Superior temporal gyrus (tissue), 1 donor: ENCODE results near the gene P4HTM.

ENCODE experiments used
- DNase-seq: peaks from one replicate; pipeline ENCODE4 v3.0.0-alpha.2; 2016; ENCODE audit errors: extremely low spot score

The P4HTM gene

GRCh38 chr3:48989796-48990635, at the start of gene P4HTM:
Gene P4HTM, plus strand, starts transcription at chr3:48990241. Its CDS starts 16 bp downstream, at chr3:48990257.
- DNase-seq, result peak; percentile 87

GRCh38 chr3:48945432-48945831, 44.6 kb upstream of the P4HTM start:
- no peak for DNase-seq

- no peak for DNase-seq
These were observed 44.0 kb upstream of the P4HTM start for GRCh38 chr3:48945891-48946549.

- DNase-seq, result peak; percentile 58
These were observed 40.7 kb upstream of the P4HTM start for GRCh38 chr3:48949376-48949717.

- DNase-seq, result peak; percentile 81
These were observed 40.0 kb upstream of the P4HTM start for GRCh38 chr3:48950051-48950450.

- peak; percentile 9 for DNase-seq
These were observed 38.3 kb upstream of the P4HTM start for GRCh38 chr3:48951764-48952163.

- DNase-seq, result peak; percentile 45
These were observed 37.4 kb upstream of the P4HTM start for GRCh38 chr3:48952510-48953118.

GRCh38 chr3:48957006-48957705, 32.9 kb upstream of the P4HTM start:
- no peak for DNase-seq

GRCh38 chr3:48960841-48961413, 29.1 kb upstream of the P4HTM start:
- DNase-seq, result no peak

GRCh38 chr3:48962340-48962739, 27.7 kb upstream of the P4HTM start:
- no peak for DNase-seq

- no peak for DNase-seq
These were observed 27.1 kb upstream of the P4HTM start for GRCh38 chr3:48962939-48963338.

- DNase-seq, result no peak
These were observed 26.4 kb upstream of the P4HTM start for GRCh38 chr3:48963591-48963990.

- no peak for DNase-seq
These were observed 23.7 kb upstream of the P4HTM start for GRCh38 chr3:48966367-48966766.

GRCh38 chr3:48966876-48967361, 23.1 kb upstream of the P4HTM start:
- no peak for DNase-seq

- no peak for DNase-seq
These were observed 19.5 kb upstream of the P4HTM start for GRCh38 chr3:48970586-48970985.

- DNase-seq, result no peak
These were observed 15.8 kb upstream of the P4HTM start for GRCh38 chr3:48974076-48974864.

GRCh38 chr3:48979451-48979850, 10.6 kb upstream of the P4HTM start:
- no peak for DNase-seq

GRCh38 chr3:48980295-48980694, 9.7 kb upstream of the P4HTM start:
- DNase-seq, result no peak

GRCh38 chr3:48982016-48982415, 8.0 kb upstream of the P4HTM start:
- no peak for DNase-seq

GRCh38 chr3:48982686-48983085, 7.4 kb upstream of the P4HTM start:
- no peak for DNase-seq

- DNase-seq, result no peak
These were observed 6.9 kb upstream of the P4HTM start for GRCh38 chr3:48983096-48983495.
